Stomach (tissue), 4 donors: ENCODE data around the gene RBFOX2.

Experiments
- EP300 ChIP-seq: sonication (generic); formaldehyde crosslinking; IDR thresholded peaks from one replicate; pipeline ENCODE4 v1.6.1; 2017; ENCODE audit warnings: antibody characterized with exemption
- TF ChIP-seq, protein P1 (sequence below), 7 experiments: fragments of 450-650 bp in 4 of 7; fragments of 200-600 bp in 3 of 7; sonication (generic) in 3 of 7; IDR thresholded peaks; one replicate each; pipeline ENCODE4 v1.5.1; 2016 to 2019; ENCODE audit warnings: antibody characterized with exemption in 7 of 7, control low read depth in 2 of 7, mild to moderate bottlenecking in 1 of 7

DNA sequence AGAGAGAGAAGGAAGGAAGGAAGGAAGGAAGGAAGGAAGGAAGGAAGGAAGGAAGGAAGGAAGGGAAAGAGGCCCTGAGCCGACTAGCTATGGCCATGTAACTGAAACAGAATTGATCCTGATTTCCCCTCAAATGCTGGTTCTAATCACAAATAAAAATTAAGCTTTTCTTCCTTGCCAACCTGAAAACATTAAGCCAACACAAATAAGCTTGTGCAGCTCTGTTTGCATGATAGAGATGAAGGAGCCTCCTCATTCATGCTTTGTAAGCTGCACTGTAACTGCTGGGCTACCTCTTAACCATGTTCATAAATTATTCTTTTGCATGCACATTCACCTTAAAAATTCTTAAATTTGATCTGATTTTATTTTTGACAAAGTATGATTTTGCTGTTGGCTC, 338.6 kb downstream of the RBFOX2 start:
- TF ChIP-seq, protein P1, sequence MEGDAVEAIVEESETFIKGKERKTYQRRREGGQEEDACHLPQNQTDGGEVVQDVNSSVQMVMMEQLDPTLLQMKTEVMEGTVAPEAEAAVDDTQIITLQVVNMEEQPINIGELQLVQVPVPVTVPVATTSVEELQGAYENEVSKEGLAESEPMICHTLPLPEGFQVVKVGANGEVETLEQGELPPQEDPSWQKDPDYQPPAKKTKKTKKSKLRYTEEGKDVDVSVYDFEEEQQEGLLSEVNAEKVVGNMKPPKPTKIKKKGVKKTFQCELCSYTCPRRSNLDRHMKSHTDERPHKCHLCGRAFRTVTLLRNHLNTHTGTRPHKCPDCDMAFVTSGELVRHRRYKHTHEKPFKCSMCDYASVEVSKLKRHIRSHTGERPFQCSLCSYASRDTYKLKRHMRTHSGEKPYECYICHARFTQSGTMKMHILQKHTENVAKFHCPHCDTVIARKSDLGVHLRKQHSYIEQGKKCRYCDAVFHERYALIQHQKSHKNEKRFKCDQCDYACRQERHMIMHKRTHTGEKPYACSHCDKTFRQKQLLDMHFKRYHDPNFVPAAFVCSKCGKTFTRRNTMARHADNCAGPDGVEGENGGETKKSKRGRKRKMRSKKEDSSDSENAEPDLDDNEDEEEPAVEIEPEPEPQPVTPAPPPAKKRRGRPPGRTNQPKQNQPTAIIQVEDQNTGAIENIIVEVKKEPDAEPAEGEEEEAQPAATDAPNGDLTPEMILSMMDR (IDR thresholded peaks at IDR 0.05): no peak
- no peak for TF ChIP-seq EP300
